IPS DF 4.7 (cell line): Measurements from ENCODE around the gene ADCY2.

Experiments used
- DNase-seq: peaks from one replicate; pipeline ENCODE4 v3.0.0-alpha.2; 2013; ENCODE audit warnings: low spot score; ENCODE audit errors: extremely low read depth

ADCY2 gene

DNA sequence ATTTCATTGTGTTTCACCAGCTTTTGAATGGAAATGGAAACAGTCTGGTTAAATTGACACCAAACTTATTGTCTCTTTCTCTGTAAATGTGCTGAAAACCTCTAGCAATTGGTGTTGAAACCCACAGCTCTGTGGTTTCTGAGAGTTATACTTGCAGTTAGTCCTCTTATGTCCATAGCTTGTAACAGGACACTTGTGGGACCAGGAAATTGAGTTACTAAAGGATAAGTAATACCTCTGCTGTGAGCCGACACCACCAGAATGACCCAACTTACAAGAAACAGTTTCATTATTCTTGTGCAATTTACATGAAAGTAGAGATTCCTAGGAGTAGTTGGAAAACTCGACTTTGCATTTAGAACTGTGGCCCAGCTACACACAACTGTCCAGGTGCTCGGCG lies 263.5 kb downstream of the ADCY2 start:
- no peak for DNase-seq

GRCh38 chr5:7662289-7662688 lies 266.4 kb downstream of the ADCY2 start:
- DNase-seq: no peak

- DNase-seq: no peak
These were observed 267.9 kb downstream of the ADCY2 start for GRCh38 chr5:7663808-7664207.

DNA sequence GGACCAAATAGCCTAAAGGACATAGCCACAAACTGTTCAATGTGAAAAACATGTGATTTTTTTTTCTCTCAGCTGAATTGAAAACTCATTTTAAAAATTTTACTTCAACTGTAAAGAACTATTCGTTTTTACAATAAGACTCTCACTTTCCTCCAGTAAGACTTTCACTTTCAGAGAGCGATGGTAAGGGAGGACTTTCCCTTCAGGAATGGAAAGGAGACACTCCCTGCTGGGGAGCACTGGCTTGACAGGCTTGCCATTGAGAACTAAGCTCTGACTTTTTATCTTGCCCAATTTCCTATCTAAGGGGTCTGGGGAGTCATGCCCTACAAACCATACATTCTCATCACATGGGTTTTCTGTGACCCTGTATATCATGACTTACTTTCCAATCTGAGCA lies 268.3 kb downstream of the ADCY2 start:
- no peak for DNase-seq

GRCh38 chr5:7667216-7667767 lies 271.4 kb downstream of the ADCY2 start:
- no peak for DNase-seq

DNA sequence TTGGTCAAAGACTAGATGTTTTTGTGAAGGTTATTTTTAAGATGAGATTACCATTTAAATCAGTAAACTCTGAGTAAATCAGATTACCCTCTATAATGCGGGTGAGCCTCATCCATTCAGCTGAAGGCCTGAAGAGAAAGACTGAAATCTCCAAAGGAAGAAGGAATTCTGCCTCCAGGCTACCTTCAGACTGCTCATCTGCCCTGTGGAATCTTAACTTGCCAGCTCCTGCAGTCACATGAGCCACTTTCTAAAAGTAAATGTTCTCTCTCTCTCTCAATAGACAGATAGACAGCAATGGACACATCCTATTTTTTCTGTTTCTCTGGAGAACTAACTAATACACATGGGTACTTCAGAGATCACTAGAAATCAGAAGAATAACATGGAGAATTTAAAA lies 272.2 kb downstream of the ADCY2 start:
- no peak for DNase-seq

DNA sequence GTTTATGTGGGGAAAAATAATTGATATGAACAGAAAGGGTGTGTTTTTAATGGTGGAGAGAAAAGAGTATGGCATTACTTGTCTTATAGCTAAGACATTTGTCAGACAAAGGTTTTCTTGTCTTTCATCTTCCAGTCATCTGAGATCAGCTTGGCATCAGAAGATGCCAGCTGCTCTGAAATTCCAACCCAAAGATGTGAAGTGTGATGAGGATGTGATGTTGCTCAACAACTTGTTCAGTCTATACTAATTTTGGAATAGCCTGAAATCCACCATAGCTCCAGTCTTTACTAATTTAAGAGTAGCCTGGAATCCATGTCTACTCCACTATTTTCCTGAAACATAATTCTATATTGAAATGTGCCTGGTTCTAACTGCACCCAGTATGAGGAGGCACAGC lies 272.7 kb downstream of the ADCY2 start:
- DNase-seq: no peak

- DNase-seq: no peak
These were observed 275.5 kb downstream of the ADCY2 start for GRCh38 chr5:7671381-7671993.

DNA sequence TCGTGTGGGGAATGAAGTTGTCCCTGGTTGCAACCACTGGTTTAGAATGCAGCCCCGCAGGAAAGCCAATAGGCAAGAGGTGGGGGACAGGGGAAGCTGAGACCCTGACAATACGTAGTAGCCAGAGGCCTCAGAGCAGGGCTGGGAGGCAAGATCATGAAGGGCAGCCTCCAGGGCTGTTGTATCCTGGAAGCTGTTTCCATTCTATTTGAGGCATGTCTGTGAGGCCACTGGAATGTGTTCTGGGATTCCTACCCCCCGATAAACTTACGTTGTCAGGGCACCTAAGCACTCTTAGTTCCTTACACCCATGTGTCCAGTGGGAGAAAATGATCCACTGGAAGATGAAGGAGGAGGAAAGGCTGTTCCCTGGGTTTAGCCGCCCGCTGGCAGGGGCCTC lies 277.7 kb downstream of the ADCY2 start:
- DNase-seq: no peak

DNA sequence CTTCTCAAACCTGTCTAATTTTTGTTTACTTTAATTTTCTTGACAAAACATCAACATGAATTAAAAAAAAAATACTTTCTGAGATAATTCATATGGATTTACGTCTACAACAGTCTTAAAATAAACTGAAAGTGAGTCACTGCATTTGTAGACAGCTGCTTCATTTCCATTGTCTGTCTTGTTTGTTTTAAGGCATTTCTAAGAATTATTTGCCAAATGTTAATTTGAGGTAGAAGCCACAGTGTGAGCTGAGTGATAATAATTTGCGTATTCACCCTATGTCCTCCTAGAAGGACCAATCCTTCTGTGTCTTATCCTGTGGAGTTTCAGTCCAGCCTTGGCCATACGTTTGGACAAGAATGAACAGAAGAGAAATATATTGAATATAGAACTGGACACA lies 280.5 kb downstream of the ADCY2 start:
- no peak for DNase-seq

GRCh38 chr5:7678030-7678429 lies 282.1 kb downstream of the ADCY2 start:
- DNase-seq: no peak

DNA sequence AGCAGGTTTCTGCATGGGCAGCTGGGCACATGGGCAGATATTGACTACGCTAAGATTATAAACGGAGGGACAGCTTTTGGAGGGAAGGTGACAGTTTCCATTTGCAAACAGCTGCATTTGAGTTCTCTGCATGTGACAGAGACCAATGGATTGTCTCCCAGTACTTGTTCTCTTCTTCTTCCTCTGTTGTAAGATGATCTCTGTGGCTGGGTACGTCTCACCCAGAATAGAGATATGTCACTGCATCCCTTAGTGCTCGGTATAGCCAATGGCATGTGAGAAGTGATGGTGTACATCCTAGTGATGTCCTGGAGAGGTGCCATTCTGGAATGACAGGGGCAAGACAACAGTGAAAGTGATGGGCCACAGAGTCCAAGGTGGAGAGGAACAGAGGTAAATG lies 283.7 kb downstream of the ADCY2 start:
- no peak for DNase-seq

- no peak for DNase-seq
These were observed 284.3 kb downstream of the ADCY2 start for GRCh38 chr5:7680260-7680659.

DNA sequence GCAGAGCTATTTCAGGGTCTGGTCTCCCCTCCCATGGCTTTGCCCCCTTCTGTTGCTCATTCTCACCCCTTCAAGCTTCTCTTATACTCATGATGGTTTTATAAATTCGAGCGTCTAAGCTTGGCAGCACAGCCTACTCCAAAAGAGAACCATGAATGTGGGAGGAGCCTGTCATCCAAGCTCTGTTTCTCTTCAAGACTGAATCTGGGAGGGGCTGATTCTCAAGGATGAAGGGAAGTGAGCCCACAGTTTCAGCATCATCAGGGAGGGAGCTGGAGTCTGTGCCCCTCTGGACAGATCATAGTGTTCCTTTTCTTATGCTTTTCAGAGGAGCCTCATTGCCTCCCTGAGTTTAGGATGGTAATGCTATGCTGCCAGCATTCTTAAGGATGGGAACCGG lies 286.4 kb downstream of the ADCY2 start:
- DNase-seq: no peak

DNA sequence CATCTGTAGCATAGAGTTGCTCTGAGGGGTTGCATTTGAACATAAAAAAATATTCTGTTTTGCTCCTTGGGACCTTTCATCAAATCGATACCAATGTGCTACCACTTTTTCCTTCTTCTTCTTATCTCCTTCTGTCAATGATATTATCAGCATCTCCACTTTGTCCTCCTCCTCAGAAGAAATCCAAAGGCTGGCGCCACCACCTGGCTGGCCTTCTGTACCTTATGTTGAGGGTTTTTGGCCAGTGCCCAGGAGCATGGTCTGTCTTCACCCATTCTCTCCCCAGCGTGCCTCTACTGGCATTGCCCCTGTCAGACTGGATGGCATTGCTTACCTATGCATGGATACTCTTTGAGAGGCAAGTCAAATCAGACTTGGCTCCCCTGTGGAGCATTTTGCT lies 287.8 kb downstream of the ADCY2 start:
- no peak for DNase-seq

- no peak for DNase-seq
These were observed 288.9 kb downstream of the ADCY2 start for GRCh38 chr5:7684826-7685225.

- DNase-seq: no peak
These were observed 290.9 kb downstream of the ADCY2 start for GRCh38 chr5:7686794-7687193.

GRCh38 chr5:7690557-7690956 lies 294.6 kb downstream of the ADCY2 start:
- no peak for DNase-seq

DNA sequence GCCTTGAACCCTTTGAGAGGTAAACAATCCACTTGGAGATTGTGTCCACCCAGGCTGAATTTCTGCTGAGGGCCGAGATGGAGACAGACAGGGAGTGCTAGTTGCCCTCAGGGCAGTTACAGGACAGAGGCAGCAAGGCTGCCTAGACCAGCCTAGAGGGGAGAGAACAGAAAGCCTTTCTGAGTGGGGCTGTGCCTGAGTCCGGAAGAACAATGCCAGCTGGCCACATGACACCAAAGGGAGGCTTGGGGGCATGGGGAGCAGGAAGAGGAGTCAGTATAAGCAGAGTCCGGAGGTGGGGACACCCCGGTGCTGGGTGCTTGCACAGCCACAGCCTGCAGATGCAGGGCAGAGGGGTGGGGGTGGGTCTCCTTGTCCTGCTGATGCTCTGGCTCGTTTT lies 309.3 kb downstream of the ADCY2 start:
- no peak for DNase-seq

- no peak for DNase-seq
These were observed 309.8 kb downstream of the ADCY2 start for GRCh38 chr5:7705736-7706135.

DNA sequence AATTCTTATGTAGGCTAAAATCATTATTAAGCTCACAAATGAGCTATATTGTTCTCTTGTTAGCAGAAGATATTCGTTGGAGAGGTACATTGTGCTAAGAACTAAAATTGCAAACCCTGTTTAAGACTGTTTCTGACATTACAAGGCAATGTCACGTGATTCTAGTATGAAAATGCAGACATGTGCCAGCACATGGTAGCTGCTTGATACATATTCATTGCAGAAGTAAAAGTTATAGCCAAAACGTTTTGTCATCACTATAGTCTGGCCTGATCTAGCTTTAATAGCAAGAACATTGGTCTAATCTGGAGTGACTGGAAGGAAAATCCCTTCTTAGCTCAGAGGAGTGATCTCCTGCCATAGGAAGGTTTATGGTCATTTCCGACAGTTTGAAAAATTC lies 310.3 kb downstream of the ADCY2 start:
- DNase-seq: no peak

GRCh38 chr5:7714119-7714518 lies 318.2 kb downstream of the ADCY2 start:
- DNase-seq: no peak

DNA sequence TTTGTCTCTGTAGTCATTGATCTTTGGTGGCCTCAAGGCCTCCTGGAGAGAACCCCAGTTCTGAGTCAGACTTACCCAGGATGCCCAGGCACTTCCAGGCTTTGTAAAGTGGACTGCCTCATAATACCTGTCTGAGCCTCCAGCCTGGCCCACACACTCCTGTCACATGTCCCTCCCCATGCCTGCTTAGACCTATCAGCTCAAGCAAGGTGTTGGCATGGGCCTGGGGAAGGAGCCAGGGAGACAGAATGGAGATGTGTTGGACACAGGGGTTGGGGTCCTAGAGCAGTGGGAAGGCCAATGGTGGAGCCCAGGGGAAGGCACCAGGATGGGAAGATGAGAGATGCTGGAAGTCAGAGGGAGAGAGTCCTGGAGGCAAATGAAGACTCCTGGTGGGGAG lies 318.8 kb downstream of the ADCY2 start:
- DNase-seq: no peak

GRCh38 chr5:7717691-7718090 lies 321.8 kb downstream of the ADCY2 start:
- no peak for DNase-seq
